H9 (cell line): ENCODE measurements around the gene GAS6. TPM values are rescaled to one million over a fixed set of nuclear protein-coding genes. Genes with fewer than 3 reads are reported as not detected.

Experiments used
- DNase-seq: peaks from one replicate; pipeline ENCODE4 v3.0.0-alpha.2; 2017
- H2AFZ ChIP-seq: one replicate; pipeline ENCODE4 v1.6.1; 2013; ENCODE audit warnings: mild to moderate bottlenecking, low read length, control low read depth, moderate library complexity
- H2AK5ac ChIP-seq: 2 replicates; pipeline ENCODE4 v1.6.1; 2013; ENCODE audit warnings: low read length, control low read depth, mixed read lengths; ENCODE audit not compliant: insufficient read length
- H2BK120ac ChIP-seq: one replicate; pipeline ENCODE4 v1.6.1; 2013; ENCODE audit warnings: low read depth, mild to moderate bottlenecking, low read length, control low read depth, inconsistent platforms; ENCODE audit not compliant: poor library complexity, severe bottlenecking
- H2BK12ac ChIP-seq: 2 replicates; pipeline ENCODE4 v1.6.1; 2013; ENCODE audit warnings: low read length, control low read depth, mixed read lengths, low read depth; ENCODE audit not compliant: insufficient read length
- H2BK15ac ChIP-seq: 2 replicates; pipeline ENCODE4 v1.6.1; 2013; ENCODE audit warnings: low read depth, low read length, control low read depth
- H2BK20ac ChIP-seq: one replicate; pipeline ENCODE4 v1.6.1; 2013; ENCODE audit warnings: low read depth, mild to moderate bottlenecking, low read length, control low read depth, inconsistent platforms; ENCODE audit not compliant: poor library complexity, severe bottlenecking
- H2BK5ac ChIP-seq: 2 replicates; pipeline ENCODE4 v1.6.1; 2013; ENCODE audit warnings: low read length, control low read depth, mixed read lengths; ENCODE audit not compliant: insufficient read length
- H3K14ac ChIP-seq: 2 replicates; pipeline ENCODE4 v1.6.1; 2013; ENCODE audit warnings: low read length, control low read depth; ENCODE audit not compliant: insufficient read depth
- H3K18ac ChIP-seq: 2 replicates; pipeline ENCODE4 v1.6.1; 2013; ENCODE audit warnings: low read depth, mild to moderate bottlenecking, mixed read lengths, low read length, control low read depth; ENCODE audit not compliant: insufficient read length
- H3K23ac ChIP-seq: 2 replicates; pipeline ENCODE4 v1.6.1; 2013; ENCODE audit warnings: low read length, control low read depth, mixed read lengths, low read depth; ENCODE audit not compliant: insufficient read length
- H3K23me2 ChIP-seq: 2 replicates; pipeline ENCODE4 v1.6.1; 2013; ENCODE audit warnings: low read depth, mild to moderate bottlenecking, mixed read lengths, low read length, control low read depth; ENCODE audit not compliant: insufficient read length, poor library complexity, severe bottlenecking
- H3K27ac ChIP-seq: 2 replicates; pipeline ENCODE4 v1.5.1; 2013; ENCODE audit warnings: low read length, control low read depth, mixed read lengths, low read depth; ENCODE audit not compliant: insufficient read length
- H3K27me3 ChIP-seq: 2 replicates; pipeline ENCODE4 v1.6.1; 2013; ENCODE audit warnings: low read length, control low read depth, inconsistent platforms; ENCODE audit not compliant: insufficient read depth
- H3K4ac ChIP-seq: 2 replicates; pipeline ENCODE4 v1.6.1; 2013; ENCODE audit warnings: low read depth, mild to moderate bottlenecking, control low read depth, inconsistent platforms, low read length, moderate library complexity
- H3K4me1 ChIP-seq: 2 replicates; pipeline ENCODE4 v1.6.1; 2013; ENCODE audit warnings: low read length, control low read depth, inconsistent platforms; ENCODE audit not compliant: insufficient read depth
- H3K4me2 ChIP-seq: 2 replicates; pipeline ENCODE4 v1.6.1; 2013; ENCODE audit warnings: low read length, control low read depth, mixed read lengths; ENCODE audit not compliant: insufficient read length, insufficient read depth
- H3K56ac ChIP-seq: 2 replicates; pipeline ENCODE4 v1.6.1; 2013; ENCODE audit warnings: low read depth, mild to moderate bottlenecking, mixed read lengths, low read length, control low read depth; ENCODE audit not compliant: insufficient read length
- H3K79me1 ChIP-seq: 2 replicates; pipeline ENCODE4 v1.6.1; 2013; ENCODE audit warnings: low read depth, mild to moderate bottlenecking, moderate library complexity, low read length, control low read depth, inconsistent platforms; ENCODE audit not compliant: insufficient read depth, poor library complexity, severe bottlenecking
- H3K79me2 ChIP-seq: 2 replicates; pipeline ENCODE4 v1.6.1; 2013; ENCODE audit warnings: low read length, control low read depth, inconsistent platforms; ENCODE audit not compliant: insufficient read depth
- H3K9ac ChIP-seq: 2 replicates; pipeline ENCODE4 v1.6.1; 2013; ENCODE audit warnings: low read length, control low read depth, mixed read lengths; ENCODE audit not compliant: insufficient read length; ENCODE audit errors: extremely low read depth
- H3K9me3 ChIP-seq: one replicate; pipeline ENCODE4 v1.6.1; 2013; ENCODE audit warnings: low read depth, low read length, inconsistent platforms; ENCODE audit not compliant: control insufficient read depth
- H3T11ph ChIP-seq: one replicate; pipeline ENCODE4 v1.6.1; 2013; ENCODE audit warnings: mild to moderate bottlenecking, low read length, control low read depth, inconsistent platforms
- H4K20me1 ChIP-seq: one replicate; pipeline ENCODE4 v1.6.1; 2013; ENCODE audit not compliant: control insufficient read depth, insufficient read length, insufficient read depth
- H4K5ac ChIP-seq: 2 replicates; pipeline ENCODE4 v1.6.1; 2013; ENCODE audit warnings: low read depth, mild to moderate bottlenecking, mixed read lengths, low read length, control low read depth; ENCODE audit not compliant: insufficient read length
- H4K8ac ChIP-seq: replicated peaks from 2 replicates; pipeline ENCODE4 v1.6.1; 2013; ENCODE audit warnings: low read length, control low read depth, mixed read lengths, low read depth; ENCODE audit not compliant: insufficient read length
- H4K91ac ChIP-seq: 2 replicates; pipeline ENCODE4 v1.6.1; 2013; ENCODE audit warnings: low read depth, mild to moderate bottlenecking, moderate library complexity, mixed read lengths, low read length, control low read depth; ENCODE audit not compliant: insufficient read length
- H3K27ac Mint-ChIP-seq, 3 experiments: 2 replicates in 2 of 3; 3 replicates in 1 of 3; pipeline ENCODE4 v1.8.0; 2020 to 2021; ENCODE audit warnings: mixed read lengths in 3 of 3, mild to moderate bottlenecking in 1 of 3, moderate library complexity in 1 of 3
- H3K27me3 Mint-ChIP-seq: 2 replicates; pipeline ENCODE4 v1.8.0; 2021; ENCODE audit warnings: low read depth, mild to moderate bottlenecking, moderate library complexity, mixed read lengths
- H3K36me3 Mint-ChIP-seq, 3 experiments: 2 replicates in 2 of 3; 3 replicates in 1 of 3; pipeline ENCODE4 v1.8.0; 2020 to 2021; ENCODE audit warnings: low read depth in 3 of 3, mixed read lengths in 3 of 3; ENCODE audit not compliant: insufficient read depth in 1 of 3
- H3K4me1 Mint-ChIP-seq, 2 experiments: 2 replicates each; pipeline ENCODE4 v1.8.0; 2020; ENCODE audit warnings: mixed read lengths in 2 of 2
- H3K4me3 Mint-ChIP-seq, 2 experiments: 2 replicates in 1 of 2; 3 replicates in 1 of 2; pipeline ENCODE4 v1.8.0; 2020 to 2021; ENCODE audit warnings: mild to moderate bottlenecking in 2 of 2, mixed read lengths in 2 of 2, moderate library complexity in 1 of 2
- H3K9me3 Mint-ChIP-seq, 2 experiments: 2 replicates in 1 of 2; 3 replicates in 1 of 2; pipeline ENCODE4 v1.8.0; 2020; ENCODE audit warnings: mild to moderate bottlenecking in 2 of 2, mixed read lengths in 2 of 2, moderate library complexity in 1 of 2
- WGBS: extraction: QIAGEN DNeasy Blood & Tissue Kit; methylation state at CpG from one replicate; pipeline ENCODE4 v1.1.7; 2013; ENCODE audit warnings: missing lambda C conversion rate, low lambda C conversion rate, mixed read lengths; ENCODE audit not compliant: insufficient read length; ENCODE audit errors: extremely low coverage; 5-methylcytosine and 5-hydroxymethylcytosine counted together
- total RNA-seq: library from RNA; stranded (reverse); gene quantifications from 2 replicates; pipeline ENCODE4 v1.2.1, GENCODE V29; 2021
- TF ChIP-seq, protein P1 (sequence below): fragments of 200-600 bp; sonication (generic); conservative IDR thresholded peaks from 3 replicates; pipeline ENCODE4 v1.8.0; 2021; ENCODE audit warnings: antibody characterized with exemption, mild to moderate bottlenecking

GAS6 gene
- total RNA-seq, 1 experiment from 2014 or later, result 20.5 TPM

DNA sequence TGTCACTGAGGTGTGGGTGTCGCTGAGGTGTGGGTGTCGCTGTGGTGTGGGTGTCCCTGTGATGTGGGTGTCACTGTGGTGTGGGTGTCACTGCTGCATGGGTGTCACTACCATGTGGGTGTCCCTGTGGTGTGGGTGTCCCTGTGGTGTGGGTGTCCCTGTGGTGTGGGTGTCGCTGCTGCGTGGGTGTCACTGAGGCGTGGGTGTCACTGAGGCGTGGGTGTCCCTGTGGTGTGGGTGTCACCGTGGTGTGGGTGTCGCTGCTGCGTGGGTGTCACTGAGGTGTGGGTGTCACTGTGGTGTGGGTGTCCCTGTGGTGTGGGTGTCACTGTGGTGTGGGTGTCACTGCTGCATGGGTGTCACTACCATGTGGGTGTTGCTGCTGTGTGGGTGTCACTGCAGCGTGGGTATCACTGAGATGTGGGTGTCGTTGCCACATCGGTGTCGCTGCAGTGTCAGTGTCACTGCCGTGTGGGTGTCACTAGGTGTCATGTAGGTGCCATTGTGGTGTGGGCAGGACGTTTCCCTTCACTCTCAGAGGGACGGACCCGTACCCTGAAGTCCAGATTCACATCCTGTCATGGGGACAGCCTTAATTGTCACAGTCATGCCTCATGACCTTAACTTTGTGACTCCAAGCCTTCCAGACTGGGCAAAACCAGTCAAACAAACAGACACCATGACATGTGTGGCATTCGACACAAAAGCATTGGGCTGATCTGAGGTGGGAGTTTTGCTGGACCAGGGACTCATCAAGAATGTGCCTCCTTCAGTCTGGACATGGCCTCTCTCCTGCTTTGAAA, 12.7 kb upstream of the GAS6 start:
- no peaks in the 10 kb centered on the region for H3K9me3 Mint-ChIP-seq
- peaks cover 5% of the 10 kb centered on the region for H3K27me3 Mint-ChIP-seq
- H3K27ac Mint-ChIP-seq, result no peak overlapping the region
- Histone ChIP-seq H3K23ac (no peak overlapping the region), H3K56ac (no peak overlapping the region), H3K14ac (no peak overlapping the region), H3K4ac (no peak overlapping the region), H3K4me2 (no peak overlapping the region), H4K5ac (no peak overlapping the region), H2BK120ac (no peak overlapping the region), H3K9ac (no peak overlapping the region), H2BK20ac (no peak overlapping the region), H4K91ac (no peak overlapping the region), H4K20me1 (no peaks in the 10 kb centered on the region), H2BK5ac (no peak overlapping the region), H3K23me2 (no peaks in the 10 kb centered on the region), H3K18ac (no peak overlapping the region), H2BK15ac (no peak overlapping the region), H3K79me2 (no peaks in the 10 kb centered on the region), H3K9me3 (no peaks in the 10 kb centered on the region), H2BK12ac (no peak overlapping the region), H3K27me3 (no peaks in the 10 kb centered on the region), H3T11ph (no peak overlapping the region), H3K27ac (no peak overlapping the region), H2AFZ (no peak overlapping the region), H3K79me1 (no peaks in the 10 kb centered on the region), H4K8ac (no peak overlapping the region), H3K4me1 (no peaks in the 10 kb centered on the region), H2AK5ac (no peak overlapping the region)
- H3K4me3 Mint-ChIP-seq, result no peak overlapping the region
- H3K4me1 Mint-ChIP-seq, result peaks cover 8 to 13% of the 10 kb centered on the region in 2 experiments
- H3K36me3 Mint-ChIP-seq, result no peaks in the 10 kb centered on the region
- WGBS, result no CpG with 5 or more reads among the region's 18 CpGs
- no peak for DNase-seq
- TF ChIP-seq, protein P1, sequence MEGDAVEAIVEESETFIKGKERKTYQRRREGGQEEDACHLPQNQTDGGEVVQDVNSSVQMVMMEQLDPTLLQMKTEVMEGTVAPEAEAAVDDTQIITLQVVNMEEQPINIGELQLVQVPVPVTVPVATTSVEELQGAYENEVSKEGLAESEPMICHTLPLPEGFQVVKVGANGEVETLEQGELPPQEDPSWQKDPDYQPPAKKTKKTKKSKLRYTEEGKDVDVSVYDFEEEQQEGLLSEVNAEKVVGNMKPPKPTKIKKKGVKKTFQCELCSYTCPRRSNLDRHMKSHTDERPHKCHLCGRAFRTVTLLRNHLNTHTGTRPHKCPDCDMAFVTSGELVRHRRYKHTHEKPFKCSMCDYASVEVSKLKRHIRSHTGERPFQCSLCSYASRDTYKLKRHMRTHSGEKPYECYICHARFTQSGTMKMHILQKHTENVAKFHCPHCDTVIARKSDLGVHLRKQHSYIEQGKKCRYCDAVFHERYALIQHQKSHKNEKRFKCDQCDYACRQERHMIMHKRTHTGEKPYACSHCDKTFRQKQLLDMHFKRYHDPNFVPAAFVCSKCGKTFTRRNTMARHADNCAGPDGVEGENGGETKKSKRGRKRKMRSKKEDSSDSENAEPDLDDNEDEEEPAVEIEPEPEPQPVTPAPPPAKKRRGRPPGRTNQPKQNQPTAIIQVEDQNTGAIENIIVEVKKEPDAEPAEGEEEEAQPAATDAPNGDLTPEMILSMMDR, result no peak
